HL-60/S4 treated with phorbol 12-myristate 13-acetate at 8.2 ng/mL for 4 days and 3 days (cell line): Measurements from ENCODE around the gene ITGA1.

Experiments used
- in situ Hi-C: fragments of 300-500 bp; cut with MboI; formaldehyde crosslinking; loops from 2 replicates; pipeline ENCODE4 v1.15.0; 2022; ENCODE audit warnings: low sequenced_read_pairs

The ITGA1 gene

DNA sequence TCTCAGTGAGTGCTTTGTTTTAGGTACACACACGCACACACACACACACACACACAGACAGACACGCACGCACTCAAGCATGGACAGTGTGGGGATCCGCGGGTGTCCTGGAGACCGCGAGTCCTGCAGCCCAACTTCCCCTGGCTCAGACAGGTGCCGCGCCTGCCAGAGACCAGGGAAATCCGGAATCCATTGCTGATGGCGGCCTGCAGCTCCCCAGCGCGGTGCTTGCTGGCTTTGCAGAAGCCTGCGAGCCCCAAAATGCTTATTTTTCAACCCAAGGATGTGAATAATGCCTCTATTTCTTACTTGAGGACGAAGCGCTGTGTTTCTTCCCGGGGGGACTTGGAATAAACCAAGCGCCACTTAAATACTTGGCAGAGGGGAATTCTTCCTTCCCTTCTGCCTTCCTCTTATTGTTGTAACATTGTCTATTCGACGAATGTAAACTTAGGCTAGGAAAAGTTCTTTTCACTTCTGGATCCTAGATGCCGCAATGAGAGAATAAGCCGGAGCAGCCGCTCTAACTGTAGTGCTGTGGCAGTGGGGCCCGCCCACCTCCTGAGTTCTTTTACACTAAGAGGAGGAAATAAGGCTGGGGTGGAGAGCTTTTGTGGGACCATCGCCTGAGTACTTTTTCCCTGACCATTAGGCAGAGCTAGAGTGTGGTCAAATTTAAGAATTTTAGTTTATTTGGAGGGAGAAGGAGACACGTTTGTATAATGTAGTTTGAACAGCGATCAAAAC, 202.2 kb downstream of the ITGA1 start:
- in situ Hi-C loops, result no loop called here

DNA sequence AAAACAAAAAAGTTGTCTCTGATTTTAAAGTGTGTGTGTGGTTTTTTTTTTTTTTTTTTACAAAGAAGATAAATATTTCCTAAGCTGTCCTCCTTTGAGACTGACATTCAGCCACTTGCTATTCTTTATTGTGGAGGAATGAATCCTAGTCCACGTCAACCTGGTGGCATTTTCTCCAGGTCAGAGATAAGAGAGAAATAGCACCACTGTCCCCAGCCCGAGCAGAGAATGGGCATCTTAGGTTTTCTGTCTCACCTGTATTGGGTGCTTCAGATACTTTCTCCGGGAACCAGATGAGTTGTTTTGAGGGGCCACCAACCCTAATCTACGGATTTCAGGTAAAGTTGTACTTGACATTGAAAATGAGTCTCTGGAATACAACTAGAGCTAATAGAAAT, 202.8 kb downstream of the ITGA1 start:
- in situ Hi-C loops, result no loop called here

DNA sequence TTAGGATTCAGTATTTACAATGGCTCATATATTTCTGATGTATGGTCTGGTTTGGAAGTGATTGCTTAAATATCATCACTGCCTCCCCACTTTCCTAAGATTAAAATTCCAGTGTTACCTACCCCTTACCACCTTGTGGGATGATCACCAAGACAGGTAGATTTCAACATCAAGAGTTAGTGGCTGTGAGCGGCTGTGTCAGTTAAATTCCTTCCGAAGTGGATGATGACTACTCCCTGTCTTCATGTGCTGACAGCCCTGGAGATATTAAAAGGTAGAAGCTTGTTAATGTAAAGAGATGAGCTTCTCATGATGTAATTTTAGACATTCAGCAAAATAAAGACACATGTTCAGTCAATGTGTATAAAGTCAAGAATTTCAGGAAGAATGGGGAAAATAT, 205.7 kb downstream of the ITGA1 start:
- in situ Hi-C loops, result no loop called here

DNA sequence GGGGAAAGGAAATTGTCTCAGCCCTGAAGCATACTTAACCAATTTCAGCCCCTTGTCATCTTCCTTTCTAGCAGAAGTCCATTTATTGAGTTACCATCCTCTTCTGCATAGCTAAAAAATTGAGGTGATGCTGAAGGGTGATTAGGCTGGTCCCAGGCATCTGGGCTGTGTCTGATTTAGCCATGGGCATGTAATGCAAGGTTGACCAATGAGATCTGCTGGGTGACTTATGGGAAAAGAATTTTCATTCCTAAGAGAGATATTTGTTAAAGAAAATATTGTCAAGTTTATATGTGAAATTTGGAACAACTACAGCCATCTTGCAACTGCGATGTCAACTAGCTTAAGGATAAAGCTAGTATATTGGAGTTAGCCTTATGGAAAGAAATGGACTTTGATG, 206.6 kb downstream of the ITGA1 start:
- in situ Hi-C loops, result no loop called here

DNA sequence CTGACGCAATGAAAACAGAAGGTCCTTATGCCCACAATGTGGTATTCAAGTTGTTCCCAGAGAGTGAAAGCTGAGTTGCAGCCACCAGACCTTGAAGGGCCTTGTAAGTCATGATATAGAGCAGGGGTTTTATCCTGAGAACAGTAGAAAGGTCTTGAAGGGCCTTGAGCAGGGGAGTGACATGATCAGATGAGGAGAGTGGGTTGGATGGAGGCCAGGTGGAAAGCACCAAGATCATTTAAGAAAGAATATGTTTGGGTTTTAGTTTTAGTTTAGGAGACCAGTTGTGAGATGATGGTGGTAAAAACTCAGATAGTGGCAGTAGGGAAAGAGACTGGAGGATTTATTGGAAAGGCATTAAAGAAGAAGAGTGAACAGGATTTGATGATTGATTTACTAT, 207.4 kb downstream of the ITGA1 start:
- in situ Hi-C loops, result no loop called here

DNA sequence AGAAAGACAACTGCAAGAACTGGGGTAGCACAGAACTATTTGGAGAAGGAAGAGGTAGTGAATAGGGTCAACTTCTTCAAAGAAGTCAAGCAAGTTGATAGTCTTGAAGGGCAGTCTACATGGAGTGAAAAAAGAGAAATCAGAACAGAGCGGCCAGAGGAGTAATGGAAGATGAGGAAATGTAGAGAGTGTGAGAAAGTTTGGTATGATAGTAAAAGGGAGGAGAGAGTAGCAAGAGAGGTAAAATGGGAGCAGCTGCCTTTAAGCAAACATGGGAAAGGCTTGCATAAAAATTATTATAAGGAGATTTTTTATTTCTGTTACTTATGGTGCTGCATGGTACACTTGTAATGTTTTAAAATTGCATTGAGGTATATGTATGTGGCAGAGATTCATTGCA, 208.2 kb downstream of the ITGA1 start:
- in situ Hi-C loops, result no loop called here

DNA sequence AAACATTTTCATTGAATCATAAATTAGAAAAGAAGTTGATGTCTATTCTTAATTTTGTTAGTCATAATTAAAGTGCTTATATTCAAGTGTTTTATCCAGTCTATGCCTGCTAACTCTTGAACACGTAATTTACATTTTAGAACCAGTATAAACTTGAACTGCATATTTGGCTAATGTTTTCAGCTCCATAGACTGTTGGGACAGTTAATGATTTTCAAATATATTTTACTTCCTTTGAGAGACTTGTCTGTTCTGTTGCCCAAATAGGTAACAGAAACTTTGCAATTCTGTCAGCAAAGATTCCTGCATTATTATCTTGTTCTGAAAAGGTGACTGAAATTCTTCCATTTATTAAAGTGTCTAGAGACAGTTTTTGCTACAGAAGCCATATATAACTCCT, 209.3 kb downstream of the ITGA1 start:
- in situ Hi-C loops, result no loop called here

DNA sequence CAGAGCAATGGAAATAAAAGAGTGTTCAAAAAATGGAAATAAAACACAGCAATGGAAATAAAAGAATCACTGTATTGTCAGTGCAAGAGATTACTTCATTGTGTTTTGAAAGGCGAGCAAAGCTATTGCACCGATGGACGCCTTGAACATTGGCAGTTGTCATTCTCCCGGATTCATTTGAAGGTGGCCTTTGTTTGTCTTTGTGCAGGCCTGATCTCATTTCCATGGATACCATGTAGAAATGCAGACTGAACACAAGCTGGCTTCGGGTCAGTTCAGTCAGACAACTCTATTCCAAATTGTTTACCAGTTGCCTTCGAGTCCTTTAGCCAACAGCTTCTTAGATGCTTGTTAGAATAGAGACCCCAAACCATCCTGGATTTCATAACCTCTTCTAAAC, 209.7 kb downstream of the ITGA1 start:
- in situ Hi-C loops, result no loop called here

DNA sequence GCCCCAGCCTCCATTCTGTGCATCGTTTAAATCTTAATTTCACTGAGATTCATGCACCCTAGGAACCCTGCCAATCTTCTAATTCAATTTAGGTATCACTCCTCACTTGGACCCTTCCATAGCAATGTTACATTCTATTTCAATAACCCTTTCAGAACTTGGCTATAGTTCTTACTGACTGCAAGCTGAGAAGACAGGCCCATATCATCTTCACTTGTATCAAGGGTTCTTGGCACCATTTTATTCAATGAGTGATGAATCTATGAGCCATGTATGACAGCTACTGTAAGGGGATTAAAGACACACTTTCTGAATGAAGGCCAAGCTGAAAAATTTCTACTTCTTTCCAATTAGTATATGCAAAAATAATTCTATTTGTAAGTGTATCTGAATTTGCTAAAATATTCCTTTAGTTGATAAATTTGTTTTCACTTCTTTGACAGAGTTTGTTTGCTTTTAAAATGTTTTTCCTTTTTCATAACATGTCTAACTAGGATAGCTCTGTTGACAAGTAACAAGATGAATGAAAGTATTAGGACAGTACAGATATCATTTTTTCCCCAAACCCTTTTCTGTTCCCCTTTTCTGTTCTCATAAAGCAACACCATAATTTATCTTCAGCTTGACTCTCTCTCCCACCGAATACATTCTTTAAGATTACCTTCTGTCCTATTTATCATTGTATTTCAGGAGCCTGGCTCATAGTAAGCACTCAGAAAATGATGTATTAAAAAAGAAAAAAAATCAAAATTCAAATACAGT, 211.0 kb downstream of the ITGA1 start:
- in situ Hi-C loops, result no loop called here

DNA sequence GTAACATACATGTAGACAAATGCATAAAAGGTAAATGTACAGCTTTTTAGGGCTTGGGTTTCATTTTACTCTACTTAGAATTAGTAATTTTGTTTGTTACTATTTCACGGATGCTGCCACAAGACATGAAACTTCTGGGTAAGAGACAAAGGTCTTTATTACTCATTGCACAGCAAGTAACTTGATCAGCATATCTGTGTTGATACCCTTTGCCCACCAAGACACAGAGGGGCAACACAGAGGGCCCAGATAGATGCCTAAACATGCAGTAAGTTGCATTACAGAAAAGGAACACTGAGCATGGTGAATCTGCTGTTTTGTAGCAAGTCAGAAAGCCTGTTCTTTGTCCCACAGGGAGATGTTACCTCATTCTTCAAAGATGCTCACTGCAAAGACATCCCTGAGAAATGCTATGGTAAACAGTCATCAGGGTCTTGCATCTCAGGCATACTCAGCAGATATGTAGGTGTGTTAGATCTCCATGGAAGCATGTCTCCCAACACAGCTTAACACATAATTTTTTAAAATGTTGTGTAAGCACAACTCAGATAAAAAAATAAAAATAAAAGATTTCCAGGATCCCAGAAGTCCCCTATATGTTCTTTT, 211.7 kb downstream of the ITGA1 start:
- in situ Hi-C loops, result no loop called here

DNA sequence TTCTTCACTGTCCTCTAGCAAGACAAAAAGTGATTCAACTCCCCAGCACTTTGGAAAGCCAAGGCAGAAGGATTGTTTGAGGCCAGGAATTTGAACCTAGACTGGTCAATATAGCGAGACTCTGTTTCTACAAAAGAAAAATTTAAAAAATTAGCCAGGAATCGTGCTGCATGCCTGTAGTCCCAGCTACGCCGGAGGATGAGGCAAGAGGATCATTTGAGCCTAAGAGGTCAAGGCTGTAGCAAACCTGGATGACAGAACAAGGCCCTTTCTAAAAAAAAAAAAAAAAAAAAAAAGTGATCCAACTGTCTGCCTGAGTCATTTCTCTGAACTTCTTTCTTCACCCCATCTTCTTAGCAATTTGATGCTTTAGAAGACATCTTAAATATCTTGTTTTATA, 213.8 kb downstream of the ITGA1 start:
- in situ Hi-C loops, result no loop called here

DNA sequence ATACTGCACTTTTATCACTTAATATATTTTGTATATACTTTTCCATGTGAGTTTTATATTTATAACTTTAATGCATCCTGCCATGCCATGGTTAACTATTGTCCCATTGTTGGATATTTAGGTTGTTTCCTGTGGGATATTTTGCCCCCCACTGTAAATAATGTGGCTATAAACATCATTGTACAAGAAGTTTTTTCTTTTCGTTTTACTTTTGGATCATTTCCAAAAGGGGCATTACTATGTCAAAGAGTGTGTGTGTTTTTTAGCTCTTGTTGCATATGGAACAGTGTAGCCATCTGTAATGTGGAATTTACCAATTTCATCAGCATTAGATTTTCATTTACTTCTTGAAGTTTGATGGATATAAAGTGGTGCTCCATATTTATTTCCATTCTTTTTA, 214.8 kb downstream of the ITGA1 start:
- in situ Hi-C loops, result no loop called here

DNA sequence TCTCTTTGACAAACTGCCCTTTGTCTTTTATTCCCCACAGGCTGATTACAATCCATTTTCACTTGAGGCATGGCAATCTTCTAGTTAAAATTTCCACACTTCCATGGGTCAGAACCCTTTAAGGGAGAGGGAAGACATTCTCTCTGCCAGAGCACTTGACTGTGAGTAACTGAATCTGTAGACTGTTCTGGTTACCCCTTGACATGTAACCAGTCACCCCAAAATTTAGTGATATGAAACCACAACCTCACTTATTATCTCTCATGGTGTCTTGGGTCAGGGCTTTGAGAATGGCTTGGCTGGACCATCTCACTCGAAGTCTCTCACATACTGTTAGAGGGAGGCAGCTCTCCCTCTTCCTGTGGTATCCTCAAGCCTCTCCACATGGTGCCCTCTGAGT, 215.4 kb downstream of the ITGA1 start:
- in situ Hi-C loops, result no loop called here

DNA sequence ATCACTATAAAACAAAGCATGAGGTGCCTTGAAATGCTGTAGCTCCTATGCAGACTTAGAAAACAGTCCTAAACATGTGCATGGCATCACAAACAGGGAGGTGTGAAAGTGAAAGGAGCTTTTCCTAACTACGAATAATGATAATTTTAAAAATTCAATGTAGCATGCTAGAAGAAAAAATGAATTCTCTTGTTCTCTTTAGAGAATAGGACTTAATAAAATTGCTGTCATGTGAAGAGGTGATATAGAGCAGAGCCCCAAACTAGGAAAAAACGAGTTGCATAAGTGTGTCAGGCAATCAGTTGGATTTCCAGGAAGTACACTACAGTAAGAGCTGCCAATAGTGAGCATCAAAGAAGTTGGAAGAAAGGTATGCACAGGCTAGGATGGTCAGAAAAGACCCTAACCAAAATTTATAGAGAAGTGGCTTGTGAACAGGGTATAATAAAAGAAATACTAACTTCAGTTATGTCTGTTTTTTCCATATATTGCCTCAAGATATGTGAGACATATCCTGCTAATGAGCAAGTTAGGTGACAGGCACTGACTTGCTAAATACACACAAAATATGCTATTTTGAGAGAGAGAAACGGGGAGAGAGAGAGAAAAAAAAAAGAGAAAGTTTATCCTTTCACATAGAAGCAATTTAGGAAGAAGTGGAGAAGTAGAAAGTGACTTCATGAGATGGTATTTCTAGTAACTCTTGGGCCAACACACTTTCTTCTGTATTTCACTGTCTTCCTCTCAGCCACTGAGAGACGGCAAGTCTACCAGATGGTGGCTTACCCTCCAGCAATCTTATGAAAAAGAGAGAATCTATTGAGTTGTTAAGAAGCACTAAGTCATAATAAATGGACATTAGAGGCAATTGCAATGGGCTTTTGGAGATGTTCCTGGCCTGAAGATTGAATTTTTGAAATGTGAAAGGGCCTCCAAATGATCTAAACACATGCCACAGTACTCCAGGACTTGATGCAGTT, 219.5 kb downstream of the ITGA1 start:
- in situ Hi-C loops, result no loop called here

DNA sequence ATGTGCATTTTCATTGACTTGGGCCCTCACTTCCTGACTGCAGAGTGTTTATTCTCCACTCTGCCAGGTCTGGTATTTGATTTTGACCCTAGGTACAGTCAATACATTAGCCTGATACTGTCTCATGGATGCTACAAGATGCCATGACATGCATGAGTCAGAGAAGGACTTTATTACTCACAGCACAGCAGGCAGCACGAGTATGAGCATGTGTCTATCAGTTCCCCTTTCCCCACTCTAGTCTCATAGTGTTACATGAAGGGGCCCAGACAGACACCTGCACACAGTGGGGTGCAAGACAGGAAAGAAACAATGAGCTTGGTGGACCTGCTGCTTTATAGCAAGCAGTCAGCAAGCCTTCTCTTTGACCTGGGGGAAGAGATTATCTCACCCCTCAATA, 221.0 kb downstream of the ITGA1 start:
- in situ Hi-C loops, result no loop called here
